ENCODE measurements around the gene FCN1.
"Not testable (repeated sequence)": the region's sequence is repeated elsewhere in the genome, so short reads cannot be mapped to it uniquely, and the experiment has no call there.

Gene FCN1

GRCh38 chr9:134960701-134961181, 43.0 kb upstream of the FCN1 start:
- peak; percentile 10 to 43 for DNase-seq
- Histone ChIP-seq H3K27me3 (peaks cover 0 to 66% of the 10 kb centered on the region in 2 donors), H3K36me3 (no peaks in the 10 kb centered on the region), H3K4me3 (no peak overlapping the region), H3K9me3 (no peaks in the 10 kb centered on the region), H3K27ac (no peak overlapping the region), H3K4me1 (no peaks in the 10 kb centered on the region)
- intact Hi-C loops (cut with DNase I; ENCODE audit: low total_unique reads) = no loop called here
- TF ChIP-seq, protein P1, sequence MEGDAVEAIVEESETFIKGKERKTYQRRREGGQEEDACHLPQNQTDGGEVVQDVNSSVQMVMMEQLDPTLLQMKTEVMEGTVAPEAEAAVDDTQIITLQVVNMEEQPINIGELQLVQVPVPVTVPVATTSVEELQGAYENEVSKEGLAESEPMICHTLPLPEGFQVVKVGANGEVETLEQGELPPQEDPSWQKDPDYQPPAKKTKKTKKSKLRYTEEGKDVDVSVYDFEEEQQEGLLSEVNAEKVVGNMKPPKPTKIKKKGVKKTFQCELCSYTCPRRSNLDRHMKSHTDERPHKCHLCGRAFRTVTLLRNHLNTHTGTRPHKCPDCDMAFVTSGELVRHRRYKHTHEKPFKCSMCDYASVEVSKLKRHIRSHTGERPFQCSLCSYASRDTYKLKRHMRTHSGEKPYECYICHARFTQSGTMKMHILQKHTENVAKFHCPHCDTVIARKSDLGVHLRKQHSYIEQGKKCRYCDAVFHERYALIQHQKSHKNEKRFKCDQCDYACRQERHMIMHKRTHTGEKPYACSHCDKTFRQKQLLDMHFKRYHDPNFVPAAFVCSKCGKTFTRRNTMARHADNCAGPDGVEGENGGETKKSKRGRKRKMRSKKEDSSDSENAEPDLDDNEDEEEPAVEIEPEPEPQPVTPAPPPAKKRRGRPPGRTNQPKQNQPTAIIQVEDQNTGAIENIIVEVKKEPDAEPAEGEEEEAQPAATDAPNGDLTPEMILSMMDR (IDR thresholded peaks at IDR 0.05) = no peak

DNA sequence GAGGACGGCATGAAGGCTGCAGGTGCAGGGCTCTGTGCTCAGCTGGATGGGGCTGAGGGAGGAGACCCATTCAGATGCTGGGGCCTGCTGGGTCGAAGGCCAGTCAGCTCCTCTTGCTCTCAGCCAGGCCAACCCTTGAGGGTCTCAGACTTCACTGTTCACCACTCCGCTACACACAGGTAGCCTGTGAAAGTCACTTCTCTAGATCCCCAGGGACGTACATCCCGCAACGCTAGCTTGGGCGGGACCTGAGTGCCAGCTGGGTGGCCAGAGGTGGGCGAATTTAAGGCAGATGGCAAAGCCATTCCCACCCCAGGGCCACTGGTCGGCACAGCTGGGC, 42.2 kb upstream of the FCN1 start:
- intact Hi-C loops (cut with DNase I; ENCODE audit: low total_unique reads) = no loop called here
- Histone ChIP-seq H3K27ac (no peak overlapping the region), H3K4me1 (no peaks in the 10 kb centered on the region), H3K27me3 (peaks cover 0 to 67% of the 10 kb centered on the region in 2 donors), H3K9me3 (no peaks in the 10 kb centered on the region), H3K4me3 (no peak overlapping the region), H3K36me3 (no peaks in the 10 kb centered on the region)
- TF ChIP-seq, protein P1 (IDR thresholded peaks at IDR 0.05) = no peak
- DNase-seq = peak; percentile 14 to 45

- H3K27me3 ChIP-seq = peaks cover 0 to 63% of the 10 kb centered on the region in 2 donors
These were observed 41.6 kb upstream of the FCN1 start for GRCh38 chr9:134959126-134959970.

GRCh38 chr9:134957945-134958227, 40.2 kb upstream of the FCN1 start:
- Histone ChIP-seq H3K36me3 (no peaks in the 10 kb centered on the region), H3K9me3 (no peaks in the 10 kb centered on the region), H3K4me3 (no peak overlapping the region), H3K27me3 (peaks cover 0 to 53% of the 10 kb centered on the region in 2 donors), H3K27ac (no peak overlapping the region), H3K4me1 (no peaks in the 10 kb centered on the region)
- TF ChIP-seq, protein P1 (IDR thresholded peaks at IDR 0.05) = no peak
- peak; percentile 5 to 41 for DNase-seq
- intact Hi-C loops (cut with DNase I; ENCODE audit: low total_unique reads) = no loop called here

More at GRCh38 chr9:134959126-134959970, 41.6 kb upstream of the FCN1 start:
- Histone ChIP-seq H3K9me3 (no peaks in the 10 kb centered on the region), H3K36me3 (no peaks in the 10 kb centered on the region), H3K27ac (no peak overlapping the region), H3K4me1 (no peaks in the 10 kb centered on the region), H3K4me3 (no peak overlapping the region)
- intact Hi-C loops (cut with DNase I; ENCODE audit: low total_unique reads) = no loop called here
- peak; percentile 6 to 45 for DNase-seq
- TF ChIP-seq, protein P1 (IDR thresholded peaks at IDR 0.05) = no peak

- Histone ChIP-seq H3K4me1 (no peaks in the 10 kb centered on the region), H3K27ac (no peak overlapping the region), H3K36me3 (no peaks in the 10 kb centered on the region), H3K4me3 (no peak overlapping the region), H3K27me3 (peaks cover 0 to 48% of the 10 kb centered on the region in 2 donors), H3K9me3 (no peaks in the 10 kb centered on the region)
- intact Hi-C loops (cut with DNase I; ENCODE audit: low total_unique reads) = no loop called here
- DNase-seq = peak in 1 of 2 donors; percentile 12
- TF ChIP-seq, protein P1 (IDR thresholded peaks at IDR 0.05) = no peak
These were observed 39.6 kb upstream of the FCN1 start for GRCh38 chr9:134957165-134957944.

- H3K36me3 ChIP-seq; H3K4me1 ChIP-seq; intact Hi-C loops (cut with DNase I; ENCODE audit: low total_unique reads); H3K27ac ChIP-seq; H3K9me3 ChIP-seq; H3K4me3 ChIP-seq; DNase-seq: not testable (repeated sequence)
- peaks cover 0 to 39% of the 10 kb centered on the region in 2 donors for H3K27me3 ChIP-seq
These were observed 38.7 kb upstream of the FCN1 start for GRCh38 chr9:134956387-134956786.

Measured in tibial artery (tissue), 4 donors.